CD14-positive monocyte (primary cell): ENCODE measurements around the gene ARID1B. TPM values are rescaled to one million over a fixed set of nuclear protein-coding genes. Genes with fewer than 3 reads are reported as not detected.

Experiments used
- DNase-seq, 3 donors: peaks; one replicate each; pipeline ENCODE4 v3.0.0-alpha.2; 2011 to 2022
- H2AFZ ChIP-seq: 2 replicates; pipeline ENCODE4 v1.6.0; 2012; ENCODE audit warnings: mild to moderate bottlenecking, low read depth, low read length, inconsistent platforms; ENCODE audit not compliant: insufficient read depth, poor library complexity, severe bottlenecking
- H3K27ac ChIP-seq, 2 donors: 1 replicate in 1 of 2; 2 replicates in 1 of 2; pipeline ENCODE4 v1.5.1; 2012 to 2013; ENCODE audit warnings: low read length in 2 of 2, control low read depth in 1 of 2, inconsistent platforms in 1 of 2, low read depth in 1 of 2, mild to moderate bottlenecking in 1 of 2
- H3K27me3 ChIP-seq, 2 donors: one replicate each; pipeline versions ENCODE4 v1.6.0 to v1.6.1; 2011 to 2013; ENCODE audit warnings: low read length in 2 of 2; ENCODE audit not compliant: control insufficient read depth in 2 of 2, insufficient read depth in 2 of 2
- H3K36me3 ChIP-seq, 2 donors: replicated peaks in 1 of 2; 1 replicate in 1 of 2; 2 replicates in 1 of 2; pipeline versions ENCODE4 v1.5.1 to v1.6.1; 2012 to 2013; ENCODE audit warnings: low read length in 2 of 2, control low read depth in 1 of 2, inconsistent platforms in 1 of 2, mild to moderate bottlenecking in 1 of 2; ENCODE audit not compliant: insufficient read depth in 2 of 2, control insufficient read depth in 1 of 2
- H3K4me1 ChIP-seq, 2 donors: 1 replicate in 1 of 2; 2 replicates in 1 of 2; pipeline versions ENCODE4 v1.5.1 to v1.6.1; 2012 to 2013; ENCODE audit warnings: low read length in 2 of 2, control low read depth in 1 of 2, inconsistent platforms in 1 of 2, mild to moderate bottlenecking in 1 of 2, moderate library complexity in 1 of 2; ENCODE audit not compliant: insufficient read depth in 2 of 2, control insufficient read depth in 1 of 2
- H3K4me2 ChIP-seq: replicated peaks from 2 replicates; pipeline ENCODE3; 2012; ENCODE audit warnings: low read length, moderate library complexity, mild to moderate bottlenecking; ENCODE audit not compliant: poor library complexity, severe bottlenecking; ENCODE audit errors: extremely low read depth
- H3K4me3 ChIP-seq, 3 experiments: fragments of 200-600 bp in 1 of 3; sonication (generic) in 1 of 3; replicated peaks in 1 of 3; 1 replicate in 2 of 3; 2 replicates in 1 of 3; pipeline ENCODE4 v1.5.1; 2011 to 2013; ENCODE audit warnings: low read length in 3 of 3, mild to moderate bottlenecking in 3 of 3, control low read depth in 2 of 3, low read depth in 2 of 3, inconsistent platforms in 1 of 3, moderate library complexity in 1 of 3
- H3K79me2 ChIP-seq: 2 replicates; pipeline ENCODE4 v1.6.0; 2012; ENCODE audit warnings: mild to moderate bottlenecking, control low read depth, inconsistent platforms, low read length, moderate library complexity; ENCODE audit not compliant: insufficient read depth
- H3K9ac ChIP-seq: 2 replicates; pipeline ENCODE4 v1.6.0; 2017; ENCODE audit warnings: low read length, mild to moderate bottlenecking; ENCODE audit not compliant: insufficient read depth, poor library complexity, severe bottlenecking
- H3K9me3 ChIP-seq, 2 donors: replicated peaks in 1 of 2; 1 replicate in 1 of 2; 2 replicates in 1 of 2; pipeline versions ENCODE4 v1.5.1 to v1.6.1; 2012 to 2013; ENCODE audit warnings: low read length in 2 of 2, control low read depth in 1 of 2; ENCODE audit not compliant: control insufficient read depth in 1 of 2, insufficient read depth in 1 of 2
- H4K20me1 ChIP-seq: 2 replicates; pipeline ENCODE4 v1.6.0; 2012; ENCODE audit warnings: mild to moderate bottlenecking, low read length, control low read depth, moderate library complexity; ENCODE audit not compliant: insufficient read depth
- H3K27ac Mint-ChIP-seq, 7 donors: one replicate each; pipeline ENCODE4 v1.8.0; 2020; ENCODE audit warnings: mild to moderate bottlenecking in 7 of 7, mixed read lengths in 7 of 7, moderate library complexity in 6 of 7, inconsistent platforms in 2 of 7
- H3K27me3 Mint-ChIP-seq, 3 donors: one replicate each; pipeline ENCODE4 v1.8.0; 2021 to 2022; ENCODE audit warnings: low read depth in 3 of 3, mild to moderate bottlenecking in 3 of 3, mixed read lengths in 3 of 3, moderate library complexity in 3 of 3, inconsistent platforms in 1 of 3
- H3K36me3 Mint-ChIP-seq, 2 donors: one replicate each; pipeline ENCODE4 v1.8.0; 2020; ENCODE audit warnings: mixed read lengths in 2 of 2, inconsistent platforms in 1 of 2, mild to moderate bottlenecking in 1 of 2
- H3K4me1 Mint-ChIP-seq: one replicate; pipeline ENCODE4 v1.8.0; 2020; ENCODE audit warnings: mild to moderate bottlenecking, mixed read lengths
- H3K4me3 Mint-ChIP-seq, 2 donors: one replicate each; pipeline ENCODE4 v1.8.0; 2020; ENCODE audit warnings: mild to moderate bottlenecking in 2 of 2, mixed read lengths in 2 of 2, moderate library complexity in 1 of 2
- H3K9me3 Mint-ChIP-seq, 7 donors: one replicate each; pipeline ENCODE4 v1.8.0; 2020 to 2022; ENCODE audit warnings: mixed read lengths in 7 of 7, mild to moderate bottlenecking in 6 of 7, moderate library complexity in 6 of 7, inconsistent platforms in 2 of 7
- CTCF ChIP-seq: fragments of 200-600 bp; IDR thresholded peaks from one replicate; pipeline ENCODE4 v1.8.0; 2022; ENCODE audit warnings: antibody characterized with exemption, mild to moderate bottlenecking
- WGBS: methylation state at CpG from one replicate; pipeline ENCODE4 v1.1.5; 2013; ENCODE audit warnings: missing lambda C conversion rate; ENCODE audit not compliant: insufficient coverage; 5-methylcytosine and 5-hydroxymethylcytosine counted together
- intact Hi-C, 2 donors: fragments of 100-400 bp; cut with micrococcal nuclease; formaldehyde crosslinking; loops; one replicate each; pipeline versions ENCODE4 v1.15.0 to v1.15.1; 2023
- polyA plus RNA-seq, 3 donors: library from polyadenylated mRNA; depleted of rRNA in 1 of 3; unstranded in 2 of 3; stranded (reverse) in 1 of 3; fragments of 300-500 nt in 2 of 3; fragments of >200 nt in 1 of 3; fragmentation: Illumina TruSeq in 2 of 3; gene quantifications; 1 replicate in 2 of 3; 2 replicates in 1 of 3; pipeline ENCODE4 v1.2.3, GENCODE V29; 2012 to 2021

The ARID1B gene
- polyA plus RNA-seq, 3 donors = 3.2 to 22.1 (median 3.8) TPM

- no peak overlapping the region for H2AFZ ChIP-seq
- H4K20me1 ChIP-seq = peaks cover 100% of the 10 kb centered on the region
- H3K36me3 ChIP-seq = no peaks in the 10 kb centered on the region
- 100% methylated on average over 1 of the region's 2 CpGs for WGBS
- no peak for DNase-seq
- no peak for TF ChIP-seq CTCF
- no peak overlapping the region for H3K4me2 ChIP-seq
- peaks cover 0 to 4% (median 0%) of the 10 kb centered on the region in 7 donors for H3K9me3 Mint-ChIP-seq
- H3K79me2 ChIP-seq = peaks cover 99% of the 10 kb centered on the region
- peaks cover 1 to 5% of the 10 kb centered on the region in 2 donors for H3K36me3 Mint-ChIP-seq
- peak overlapping the region in 1 of 7 donors; percentile 1 for H3K27ac Mint-ChIP-seq
- no peak overlapping the region for H3K9ac ChIP-seq
- peaks cover 2 to 9% of the 10 kb centered on the region in 2 donors for H3K4me1 ChIP-seq
- intact Hi-C loops = no loop called here
- no peaks in the 10 kb centered on the region for H3K27me3 Mint-ChIP-seq
- peaks cover 29% of the 10 kb centered on the region for H3K4me1 Mint-ChIP-seq
- H3K4me3 ChIP-seq = no peak overlapping the region
- no peaks in the 10 kb centered on the region for H3K27me3 ChIP-seq
- no peak overlapping the region for H3K27ac ChIP-seq
- no peaks in the 10 kb centered on the region for H3K9me3 ChIP-seq
- H3K4me3 Mint-ChIP-seq = no peak overlapping the region
Measured at GRCh38 chr6:156803353-156803752, 26.2 kb downstream of the ARID1B start.

GRCh38 chr6:156804402-156804801, 27.2 kb downstream of the ARID1B start:
- Histone ChIP-seq H3K9me3 (no peaks in the 10 kb centered on the region), H4K20me1 (peaks cover 100% of the 10 kb centered on the region), H3K4me3 (no peak overlapping the region), H3K9ac (no peak overlapping the region), H3K36me3 (no peaks in the 10 kb centered on the region), H2AFZ (no peak overlapping the region), H3K4me1 (peaks cover 7 to 18% of the 10 kb centered on the region in 2 donors), H3K4me2 (no peak overlapping the region), H3K27me3 (no peaks in the 10 kb centered on the region), H3K27ac (no peak overlapping the region), H3K79me2 (peaks cover 99% of the 10 kb centered on the region)
- DNase-seq = no peak
- H3K27ac Mint-ChIP-seq = peak overlapping the region in 1 of 7 donors; percentile 54
- no CpG with 5 or more reads among the region's 4 CpGs for WGBS
- H3K4me1 Mint-ChIP-seq = peaks cover 36% of the 10 kb centered on the region
- no peaks in the 10 kb centered on the region for H3K27me3 Mint-ChIP-seq
- no peak overlapping the region for H3K4me3 Mint-ChIP-seq
- H3K36me3 Mint-ChIP-seq = peaks cover 0 to 5% of the 10 kb centered on the region in 2 donors
- H3K9me3 Mint-ChIP-seq = peaks cover 0 to 4% (median 0%) of the 10 kb centered on the region in 7 donors
- no peak for TF ChIP-seq CTCF
- intact Hi-C loops = no loop called here
